GM13976 (cell line): ENCODE results near the gene GRAMD2A.

Experiments used
- DNase-seq: peaks from one replicate; pipeline ENCODE4 v3.0.0; 2012; ENCODE audit warnings: low spot score
- in situ Hi-C: fragments of 300-500 bp; cut with MboI; formaldehyde crosslinking; loops from one replicate; pipeline ENCODE4 v1.12.0; 2022; ENCODE audit warnings: low sequenced_read_pairs, mixed read lengths, inconsistent platforms; ENCODE audit not compliant: unreplicated experiment
- TF ChIP-seq, protein P1 (sequence below): IDR thresholded peaks from 2 replicates; pipeline ENCODE4 v1.5.1; 2012; ENCODE audit warnings: borderline replicate concordance, mild to moderate bottlenecking; ENCODE audit not compliant: insufficient read depth; ENCODE audit errors: extremely low read depth, missing control alignments, control extremely low read depth

The GRAMD2A gene

GRCh38 chr15:72110355-72110754, 87.2 kb downstream of the GRAMD2A start:
- DNase-seq, result no peak
- in situ Hi-C loops, result no loop called here
- TF ChIP-seq, protein P1, sequence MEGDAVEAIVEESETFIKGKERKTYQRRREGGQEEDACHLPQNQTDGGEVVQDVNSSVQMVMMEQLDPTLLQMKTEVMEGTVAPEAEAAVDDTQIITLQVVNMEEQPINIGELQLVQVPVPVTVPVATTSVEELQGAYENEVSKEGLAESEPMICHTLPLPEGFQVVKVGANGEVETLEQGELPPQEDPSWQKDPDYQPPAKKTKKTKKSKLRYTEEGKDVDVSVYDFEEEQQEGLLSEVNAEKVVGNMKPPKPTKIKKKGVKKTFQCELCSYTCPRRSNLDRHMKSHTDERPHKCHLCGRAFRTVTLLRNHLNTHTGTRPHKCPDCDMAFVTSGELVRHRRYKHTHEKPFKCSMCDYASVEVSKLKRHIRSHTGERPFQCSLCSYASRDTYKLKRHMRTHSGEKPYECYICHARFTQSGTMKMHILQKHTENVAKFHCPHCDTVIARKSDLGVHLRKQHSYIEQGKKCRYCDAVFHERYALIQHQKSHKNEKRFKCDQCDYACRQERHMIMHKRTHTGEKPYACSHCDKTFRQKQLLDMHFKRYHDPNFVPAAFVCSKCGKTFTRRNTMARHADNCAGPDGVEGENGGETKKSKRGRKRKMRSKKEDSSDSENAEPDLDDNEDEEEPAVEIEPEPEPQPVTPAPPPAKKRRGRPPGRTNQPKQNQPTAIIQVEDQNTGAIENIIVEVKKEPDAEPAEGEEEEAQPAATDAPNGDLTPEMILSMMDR, result no peak
